ENCODE measurements around the gene TMEM128.
"Not testable (repeated sequence)": the region's sequence is repeated elsewhere in the genome, so short reads cannot be mapped to it uniquely, and the experiment has no call there.

GRCh38 chr4:4249342-4249741 is 1.3 kb upstream of the TMEM128 start:
- not testable (repeated sequence) for TF ChIP-seq CTCF (IDR thresholded peaks at IDR 0.05; ENCODE audit: low read length); EZH2 (optimal IDR thresholded peaks at IDR 0.05; ENCODE audit: low read depth, low read length)
